Ovary (tissue), 9 donors: ENCODE measurements around the gene EPB41L2. TPM values are rescaled to one million over a fixed set of nuclear protein-coding genes. Genes with fewer than 3 reads are reported as not detected.

Experiments used
- DNase-seq, 5 donors: peaks; one replicate each; pipeline ENCODE4 v3.0.0-alpha.2; 2019 to 2020
- H3K27ac ChIP-seq, 2 donors: fragments of 200-600 bp; one replicate each; pipeline versions ENCODE4 v1.5.1 to v1.8.0; 2019 to 2022
- H3K27me3 ChIP-seq: fragments of 200-600 bp; one replicate; pipeline ENCODE4 v1.8.0; 2022
- H3K36me3 ChIP-seq: fragments of 200-600 bp; sonication (generic); one replicate; pipeline ENCODE4 v1.5.1; 2019
- H3K4me1 ChIP-seq: one replicate; pipeline ENCODE4 v1.8.1; 2013; ENCODE audit warnings: mild to moderate bottlenecking, moderate library complexity; ENCODE audit not compliant: insufficient read depth
- H3K4me3 ChIP-seq: fragments of 200-600 bp; sonication (generic); one replicate; pipeline ENCODE4 v1.5.1; 2017
- H3K9me3 ChIP-seq, 2 donors: fragments of 200-600 bp in 1 of 2; sonication (generic) in 1 of 2; one replicate each; pipeline versions ENCODE4 v1.5.1 to v1.8.1; 2013 to 2019; ENCODE audit warnings: mild to moderate bottlenecking in 1 of 2, moderate library complexity in 1 of 2
- CTCF ChIP-seq, 3 donors: fragments of 450-650 bp in 2 of 3; fragments of 200-600 bp in 1 of 3; IDR thresholded peaks; one replicate each; pipeline versions ENCODE4 v1.5.1 to v1.8.0; 2016 to 2022; ENCODE audit warnings: antibody characterized with exemption in 3 of 3, mild to moderate bottlenecking in 1 of 3
- EP300 ChIP-seq: sonication (generic); formaldehyde crosslinking; IDR thresholded peaks from one replicate; pipeline ENCODE4 v1.6.1; 2017; ENCODE audit warnings: antibody characterized with exemption
- POLR2A ChIP-seq: fragments of 450-650 bp; IDR thresholded peaks from one replicate; pipeline ENCODE4 v1.6.1; 2017; ENCODE audit warnings: antibody characterized with exemption, mild to moderate bottlenecking, moderate library complexity
- WGBS, 3 donors: extraction: QIAGEN DNeasy Blood & Tissue Kit in 1 of 3; methylation state at CpG; one replicate each; pipeline versions ENCODE4 v1.1.5 to v1.1.7; 2013 to 2017; 5-methylcytosine and 5-hydroxymethylcytosine counted together
- intact Hi-C, 4 donors: fragments of 100-400 bp; cut with DNase I; formaldehyde crosslinking; loops; one replicate each; pipeline versions ENCODE4 v1.11.0 to v1.15.1; 2022 to 2023
- polyA plus RNA-seq, 2 donors: library from polyadenylated mRNA; stranded (reverse); fragments of 200-250 nt in 1 of 2; fragments of 350-450 nt in 1 of 2; fragmentation: Illumina TruSeq in 1 of 2; extraction: RNeasy Lipid Tissue Mini Kit (QIAGEN cat#74804) in 1 of 2; gene quantifications; one replicate each; pipeline ENCODE4 v1.2.3, GENCODE V29; 2013 to 2014
- total RNA-seq, 7 donors: library from RNA; depleted of rRNA in 2 of 7; stranded (reverse); fragments of >200 nt in 2 of 7; fragmentation: NEBNext Ultra II Directional in 3 of 7; extraction: Animal tissue kit (Norgen Biotek cat#: 25700) in 3 of 7; gene quantifications; one replicate each; pipeline versions ENCODE4 v1.1.0 to v1.2.4, GENCODE V29; 2016 to 2023
- donor health status: DM: no; HTN: no; CAD: no; lungs with moderate emphysema.
- donor health status: DM: no; HTN: no; CAD: no.
- donor health status: Bipolar disorder and iron deficiency.
- donor health status: DM: yes; HTN: yes; CAD: no.
- donor health status: DM: no; HTN: no; CAD: no.
- donor health status: DM: yes; HTN: yes; CAD: no.

Gene EPB41L2
- total and polyA plus RNA-seq, 9 donors: 49.8 to 294 (median 204) TPM

- H3K27me3 ChIP-seq: no peaks in the 10 kb centered on the region
- H3K4me1 ChIP-seq: peaks cover 15% of the 10 kb centered on the region
- DNase-seq: no peak
- no peaks in the 10 kb centered on the region for H3K9me3 ChIP-seq
- no peaks in the 10 kb centered on the region for H3K36me3 ChIP-seq
- intact Hi-C loops: no loop called here
- TF ChIP-seq CTCF (IDR thresholded peaks at IDR 0.05) (no peak), EP300 (no peak), POLR2A (no peak)
- H3K4me3 ChIP-seq: no peak overlapping the region
- no peak overlapping the region for H3K27ac ChIP-seq
These were observed 87.7 kb downstream of the EPB41L2 start for GRCh38 chr6:130975325-130975724.

DNA sequence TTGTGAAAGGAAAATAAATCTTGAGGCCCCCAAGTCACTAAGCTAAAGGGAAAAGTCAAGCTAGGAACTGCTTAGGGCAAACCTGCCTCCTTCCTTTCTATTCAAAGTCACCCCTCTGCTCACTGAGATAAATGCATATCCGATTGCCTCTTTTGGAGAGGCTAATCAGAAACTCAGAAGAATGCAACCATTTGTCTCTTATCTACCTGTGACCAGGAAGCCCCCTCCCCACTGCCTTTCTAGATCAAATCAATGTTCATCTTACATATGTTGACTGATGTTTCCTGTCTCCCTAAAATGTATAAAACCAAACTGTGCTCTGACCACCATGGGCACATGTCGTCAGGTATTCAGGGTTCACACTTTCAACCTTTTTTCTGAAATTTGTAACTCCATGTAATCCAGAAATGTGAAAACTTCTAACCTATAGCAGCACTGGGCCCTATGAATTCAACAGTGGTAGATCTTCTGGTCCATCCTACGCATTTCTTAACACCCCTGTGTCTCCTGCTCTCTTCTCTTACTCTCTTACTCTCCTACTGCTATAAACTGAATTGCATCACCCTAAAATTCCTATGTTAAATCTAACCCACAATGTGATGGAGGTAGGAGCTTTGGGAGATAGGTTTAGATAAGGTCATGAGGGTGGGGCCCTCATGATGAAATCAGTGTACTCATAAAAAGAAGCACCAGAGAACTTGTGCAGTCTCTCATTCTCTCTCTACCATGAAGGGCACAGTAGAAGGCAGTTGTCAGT, 89.3 kb downstream of the EPB41L2 start:
- Histone ChIP-seq H3K36me3 (no peaks in the 10 kb centered on the region), H3K4me1 (peaks cover 9% of the 10 kb centered on the region), H3K9me3 (no peaks in the 10 kb centered on the region), H3K4me3 (no peak overlapping the region), H3K27me3 (no peaks in the 10 kb centered on the region), H3K27ac (no peak overlapping the region)
- WGBS, 3 donors: 97 to 98% (median 97%) methylated on average over 3 of the region's 3 CpGs
- no peak for TF ChIP-seq CTCF (IDR thresholded peaks at IDR 0.05)
- TF ChIP-seq EP300: no peak
- no peak for TF ChIP-seq POLR2A
- DNase-seq: no peak
- intact Hi-C loops: no loop called here

GRCh38 chr6:130971504-130971903, 91.5 kb downstream of the EPB41L2 start:
- TF ChIP-seq POLR2A (no peak), EP300 (no peak), CTCF (IDR thresholded peaks at IDR 0.05) (no peak)
- Histone ChIP-seq H3K4me1 (peaks cover 8% of the 10 kb centered on the region), H3K27ac (no peak overlapping the region), H3K36me3 (no peaks in the 10 kb centered on the region), H3K4me3 (no peak overlapping the region), H3K27me3 (no peaks in the 10 kb centered on the region), H3K9me3 (no peaks in the 10 kb centered on the region)
- 95 to 97% (median 97%) methylated on average over 3 of the region's 3 CpGs for WGBS, 3 donors
- intact Hi-C loops: no loop called here
- DNase-seq: no peak

- no peaks in the 10 kb centered on the region for H3K27me3 ChIP-seq
- no peak overlapping the region for H3K27ac ChIP-seq
- no peaks in the 10 kb centered on the region for H3K36me3 ChIP-seq
- H3K4me3 ChIP-seq: no peak overlapping the region
- TF ChIP-seq POLR2A (no peak), CTCF (IDR thresholded peaks at IDR 0.05) (no peak)
- H3K4me1 ChIP-seq: peaks cover 8% of the 10 kb centered on the region
- DNase-seq: no peak
- 83 to 88% (median 86%) methylated on average over 9 of the region's 9 CpGs for WGBS, 3 donors
- intact Hi-C loops: no loop called here
- H3K9me3 ChIP-seq: no peaks in the 10 kb centered on the region
These were observed 92.1 kb downstream of the EPB41L2 start for GRCh38 chr6:130970839-130971410.
